ENCODE measurements around the gene RNF150.

DNA sequence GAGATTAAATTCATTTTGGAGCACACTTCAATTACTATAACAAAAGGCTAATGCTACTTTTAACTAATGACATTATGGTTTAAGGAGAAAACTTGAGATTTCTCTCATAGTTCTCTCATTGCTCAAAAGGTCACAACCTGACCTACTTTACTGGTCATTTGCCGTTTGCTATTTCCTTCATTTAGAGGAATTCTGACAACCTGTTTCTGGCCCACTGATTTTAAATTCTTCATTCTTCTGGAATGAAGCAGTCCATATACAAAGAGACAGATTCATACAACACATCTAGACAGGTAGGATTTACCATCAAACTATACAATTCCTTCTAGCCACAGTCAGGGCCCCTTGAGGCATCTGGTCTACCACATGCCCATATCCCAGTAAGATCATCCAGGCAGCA, 14.2 kb downstream of the RNF150 start:
- TF ChIP-seq, protein P1, sequence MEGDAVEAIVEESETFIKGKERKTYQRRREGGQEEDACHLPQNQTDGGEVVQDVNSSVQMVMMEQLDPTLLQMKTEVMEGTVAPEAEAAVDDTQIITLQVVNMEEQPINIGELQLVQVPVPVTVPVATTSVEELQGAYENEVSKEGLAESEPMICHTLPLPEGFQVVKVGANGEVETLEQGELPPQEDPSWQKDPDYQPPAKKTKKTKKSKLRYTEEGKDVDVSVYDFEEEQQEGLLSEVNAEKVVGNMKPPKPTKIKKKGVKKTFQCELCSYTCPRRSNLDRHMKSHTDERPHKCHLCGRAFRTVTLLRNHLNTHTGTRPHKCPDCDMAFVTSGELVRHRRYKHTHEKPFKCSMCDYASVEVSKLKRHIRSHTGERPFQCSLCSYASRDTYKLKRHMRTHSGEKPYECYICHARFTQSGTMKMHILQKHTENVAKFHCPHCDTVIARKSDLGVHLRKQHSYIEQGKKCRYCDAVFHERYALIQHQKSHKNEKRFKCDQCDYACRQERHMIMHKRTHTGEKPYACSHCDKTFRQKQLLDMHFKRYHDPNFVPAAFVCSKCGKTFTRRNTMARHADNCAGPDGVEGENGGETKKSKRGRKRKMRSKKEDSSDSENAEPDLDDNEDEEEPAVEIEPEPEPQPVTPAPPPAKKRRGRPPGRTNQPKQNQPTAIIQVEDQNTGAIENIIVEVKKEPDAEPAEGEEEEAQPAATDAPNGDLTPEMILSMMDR (IDR thresholded peaks at IDR 0.05) = no peak
- no peak for TF ChIP-seq POLR2A (IDR thresholded peaks at IDR 0.05)
